CD8-positive, alpha-beta memory T cell (primary cell): ENCODE data around the gene RRN3. TPM values are rescaled to one million over a fixed set of nuclear protein-coding genes. Genes with fewer than 3 reads are reported as not detected.
"Not testable (repeated sequence)": the region's sequence is repeated elsewhere in the genome, so short reads cannot be mapped to it uniquely, and the experiment has no call there.

Experiments
- CTCF ChIA-PET: fragments of 350-600 bp; sonication (Branson Sonifier 250); formaldehyde crosslinking; loops from one replicate; lab custom pipeline; 2021; ENCODE audit warnings: antibody characterized with exemption; lab: Charles Lee
- POLR2A ChIA-PET: fragments of 350-600 bp; sonication (Branson Sonifier 250); formaldehyde crosslinking; loops from one replicate; lab custom pipeline; 2021; ENCODE audit warnings: antibody characterized with exemption; lab: Charles Lee
- DNase-seq, 5 donors: peaks; one replicate each; pipeline versions ENCODE4 v3.0.0 to v3.0.0-alpha.2; 2020 to 2022; ENCODE audit warnings: mixed read lengths in 1 of 5
- H3K27ac ChIP-seq: one replicate; pipeline ENCODE4 v1.7.0; 2013; ENCODE audit warnings: low read depth, mild to moderate bottlenecking, low read length, moderate library complexity
- H3K27me3 ChIP-seq: 2 replicates; pipeline ENCODE4 v1.7.0; 2013; ENCODE audit warnings: low read length, mild to moderate bottlenecking; ENCODE audit not compliant: insufficient read depth, poor library complexity, severe bottlenecking
- H3K36me3 ChIP-seq: 2 replicates; pipeline ENCODE4 v1.7.0; 2013; ENCODE audit warnings: mild to moderate bottlenecking, low read length, moderate library complexity; ENCODE audit not compliant: insufficient read depth
- H3K4me1 ChIP-seq: 2 replicates; pipeline ENCODE4 v1.7.0; 2013; ENCODE audit warnings: mild to moderate bottlenecking, low read length, moderate library complexity; ENCODE audit not compliant: insufficient read depth
- H3K4me3 ChIP-seq: 2 replicates; pipeline ENCODE4 v1.7.0; 2013; ENCODE audit warnings: mild to moderate bottlenecking, low read length
- H3K9me3 ChIP-seq: 2 replicates; pipeline ENCODE4 v1.7.0; 2013; ENCODE audit warnings: mild to moderate bottlenecking, low read length
- H3K27ac Mint-ChIP-seq, 8 donors: one replicate each; pipeline ENCODE4 v1.8.0; 2020 to 2021; ENCODE audit warnings: mixed read lengths in 8 of 8, mild to moderate bottlenecking in 6 of 8, inconsistent platforms in 3 of 8, moderate library complexity in 3 of 8
- H3K27me3 Mint-ChIP-seq, 2 donors: one replicate each; pipeline ENCODE4 v1.8.0; 2020 to 2021; ENCODE audit warnings: mixed read lengths in 2 of 2, mild to moderate bottlenecking in 1 of 2, moderate library complexity in 1 of 2
- H3K36me3 Mint-ChIP-seq, 3 donors: one replicate each; pipeline ENCODE4 v1.8.0; 2020 to 2021; ENCODE audit warnings: mixed read lengths in 3 of 3, inconsistent platforms in 1 of 3, mild to moderate bottlenecking in 1 of 3
- H3K4me1 Mint-ChIP-seq, 3 donors: one replicate each; pipeline ENCODE4 v1.8.0; 2020 to 2021; ENCODE audit warnings: mixed read lengths in 3 of 3, inconsistent platforms in 1 of 3, mild to moderate bottlenecking in 1 of 3
- H3K4me3 Mint-ChIP-seq, 7 donors: one replicate each; pipeline ENCODE4 v1.8.0; 2020 to 2021; ENCODE audit warnings: mixed read lengths in 7 of 7, mild to moderate bottlenecking in 6 of 7, moderate library complexity in 4 of 7, inconsistent platforms in 2 of 7
- H3K9me3 Mint-ChIP-seq, 5 donors: one replicate each; pipeline ENCODE4 v1.8.0; 2020 to 2022; ENCODE audit warnings: mixed read lengths in 5 of 5, mild to moderate bottlenecking in 3 of 5, moderate library complexity in 2 of 5, inconsistent platforms in 1 of 5
- polyA plus RNA-seq: library from polyadenylated mRNA; unstranded; fragments of 300-500 nt; fragmentation: Illumina TruSeq; gene quantifications from one replicate; pipeline ENCODE4 v1.2.3, GENCODE V29; 2021
- total RNA-seq, 2 experiments: library from RNA; stranded (reverse); gene quantifications; one replicate each; pipeline ENCODE4 v1.2.3, GENCODE V29; 2021

The RRN3 gene
- total and polyA plus RNA-seq, 3 experiments from 2014 or later = 30.2 to 58.4 (median 58.3) TPM

- H3K36me3 ChIP-seq, H3K4me1 ChIP-seq, H3K27me3 ChIP-seq, H3K9me3 ChIP-seq, H3K27me3 Mint-ChIP-seq, H3K4me3 ChIP-seq, H3K27ac ChIP-seq, H3K9me3 Mint-ChIP-seq, H3K27ac Mint-ChIP-seq, H3K4me3 Mint-ChIP-seq, POLR2A ChIA-PET, DNase-seq, CTCF ChIA-PET, H3K4me1 Mint-ChIP-seq, H3K36me3 Mint-ChIP-seq: not testable (repeated sequence)
Observed at GRCh38 chr16:15100372-15100987, 6.4 kb upstream of the RRN3 start.

DNA sequence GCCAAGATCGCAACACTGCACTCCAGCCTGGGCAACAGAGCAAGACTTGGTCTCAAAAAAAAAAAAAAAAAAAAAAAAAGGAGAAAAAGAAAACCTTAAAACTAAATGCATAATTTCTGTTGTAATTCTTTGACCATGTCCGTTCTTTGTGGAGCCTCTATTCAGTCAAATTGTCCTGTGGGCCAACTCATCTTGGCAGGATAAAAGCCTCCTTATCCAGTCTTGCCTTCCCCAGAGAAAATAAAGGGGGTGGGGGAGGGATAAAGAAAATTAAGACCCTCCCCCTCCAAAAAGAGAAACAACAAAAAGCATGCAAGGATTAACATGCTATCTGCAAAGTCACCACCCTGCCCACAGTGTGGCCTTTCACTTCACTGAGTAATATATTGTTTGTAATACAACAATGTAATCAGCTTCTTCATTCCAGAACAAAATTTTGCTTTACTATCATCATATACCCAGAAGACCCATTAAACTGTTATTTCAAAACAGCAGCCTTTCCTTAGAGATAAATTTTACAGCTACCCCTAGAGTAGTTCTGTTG is 5.4 kb upstream of the RRN3 start:
- H3K27me3 Mint-ChIP-seq, H3K9me3 Mint-ChIP-seq, DNase-seq, POLR2A ChIA-PET, CTCF ChIA-PET, H3K9me3 ChIP-seq, H3K27ac ChIP-seq, H3K4me1 Mint-ChIP-seq, H3K36me3 Mint-ChIP-seq, H3K36me3 ChIP-seq, H3K4me1 ChIP-seq, H3K27me3 ChIP-seq, H3K4me3 ChIP-seq: not testable (repeated sequence)
- H3K27ac Mint-ChIP-seq = peak overlapping the region in 1 of 8 donors; percentile 24
- H3K4me3 Mint-ChIP-seq = peak overlapping the region in 1 of 7 donors; percentile 40

- Mint-ChIP-seq H3K36me3 (peaks cover 0 to 20% (median 2%) of the 10 kb centered on the region in 3 donors), H3K4me3 (peak overlapping the region in 2 of 7 donors; percentile 52 to 56), H3K4me1 (peaks cover 21 to 26% (median 26%) of the 10 kb centered on the region in 3 donors)
- H3K36me3 ChIP-seq, CTCF ChIA-PET, H3K4me1 ChIP-seq, DNase-seq, H3K27ac Mint-ChIP-seq, H3K27me3 ChIP-seq, H3K4me3 ChIP-seq, H3K9me3 Mint-ChIP-seq, H3K27ac ChIP-seq, POLR2A ChIA-PET, H3K27me3 Mint-ChIP-seq, H3K9me3 ChIP-seq: not testable (repeated sequence)
Observed at GRCh38 chr16:15096583-15096972, 2.5 kb upstream of the RRN3 start.

DNA sequence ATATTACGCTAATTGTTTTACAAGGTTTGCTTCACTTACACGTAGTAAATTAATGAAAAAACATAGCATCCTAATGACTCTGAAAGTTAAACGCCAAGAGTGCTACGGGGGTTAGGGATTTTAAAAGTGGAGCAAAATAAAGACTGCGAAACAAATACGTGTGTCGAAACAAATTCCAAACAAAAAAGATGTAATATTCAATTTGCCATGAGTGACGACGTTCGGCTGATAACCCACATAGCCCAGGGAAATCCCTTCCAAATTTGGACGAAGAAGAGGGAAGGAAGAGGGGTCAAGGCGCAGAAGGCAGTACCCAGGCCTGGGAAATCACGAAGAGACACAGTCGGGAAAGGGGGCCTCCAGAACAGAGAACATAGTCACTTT is 509 bp downstream of the RRN3 start:
- Histone ChIP-seq H3K27ac (peak overlapping the region; percentile 84), H3K4me3 (peak overlapping the region; percentile 93)
- peaks cover 22 to 37% (median 26%) of the 10 kb centered on the region in 3 donors for H3K4me1 Mint-ChIP-seq
- peak overlapping the region; percentile 94 to 98 (median 98) for H3K27ac Mint-ChIP-seq
- DNase-seq, H3K4me1 ChIP-seq, H3K9me3 ChIP-seq, H3K36me3 ChIP-seq, POLR2A ChIA-PET, H3K27me3 ChIP-seq, H3K9me3 Mint-ChIP-seq, H3K27me3 Mint-ChIP-seq: not testable (repeated sequence)
- H3K36me3 Mint-ChIP-seq = peaks cover 0 to 40% (median 2%) of the 10 kb centered on the region in 3 donors
- H3K4me3 Mint-ChIP-seq = peak overlapping the region; percentile 96 to 99 (median 99)
- CTCF ChIA-PET = interaction anchor here (0.8 kb wide), 1 partner anchor 31 kb away, joined by 3 read pairs; no protein-coding TSS in a partner anchor

GRCh38 chr16:15090663-15091269 is 3.3 kb downstream of the RRN3 start:
- H3K4me3 ChIP-seq, H3K4me1 ChIP-seq, POLR2A ChIA-PET, CTCF ChIA-PET, H3K36me3 ChIP-seq, H3K27ac ChIP-seq, DNase-seq, H3K9me3 ChIP-seq, H3K27me3 ChIP-seq, H3K27me3 Mint-ChIP-seq, H3K9me3 Mint-ChIP-seq: not testable (repeated sequence)
- Mint-ChIP-seq H3K27ac (peak overlapping the region in 1 of 8 donors; percentile 63), H3K4me3 (peak overlapping the region in 1 of 7 donors; percentile 79), H3K36me3 (peaks cover 0 to 55% (median 2%) of the 10 kb centered on the region in 3 donors), H3K4me1 (peaks cover 28 to 46% (median 33%) of the 10 kb centered on the region in 3 donors)

DNA sequence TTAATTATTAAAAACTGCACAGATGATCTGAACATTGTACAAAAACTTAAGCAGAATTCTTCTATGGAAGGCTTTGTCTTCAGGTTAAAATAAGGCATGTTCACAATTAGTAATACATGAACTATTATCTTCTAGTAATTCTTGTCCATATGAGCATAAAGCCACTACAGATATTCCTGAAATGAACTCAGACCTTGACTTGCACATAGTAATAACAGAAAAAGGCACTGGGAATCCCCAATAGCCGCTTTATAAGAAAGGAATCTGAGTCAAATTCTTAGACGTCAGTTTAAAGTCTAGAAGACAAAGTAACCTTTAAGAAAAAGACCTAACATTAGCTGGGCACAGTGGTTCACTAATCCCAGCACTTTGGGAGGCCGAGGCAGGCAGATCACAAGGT is 11.3 kb downstream of the RRN3 start:
- H3K4me3 Mint-ChIP-seq, H3K9me3 ChIP-seq, DNase-seq, H3K27ac ChIP-seq, H3K27me3 Mint-ChIP-seq, H3K36me3 ChIP-seq, CTCF ChIA-PET, H3K27me3 ChIP-seq, H3K4me3 ChIP-seq, POLR2A ChIA-PET, H3K4me1 Mint-ChIP-seq, H3K9me3 Mint-ChIP-seq, H3K27ac Mint-ChIP-seq, H3K4me1 ChIP-seq: not testable (repeated sequence)
- H3K36me3 Mint-ChIP-seq = peaks cover 0 to 70% (median 9%) of the 10 kb centered on the region in 3 donors

- not testable (repeated sequence) for H3K36me3 ChIP-seq
Observed at GRCh38 chr16:15080883-15081282, 13.2 kb downstream of the RRN3 start.

GRCh38 chr16:15076161-15076560 is 17.9 kb downstream of the RRN3 start:
- H3K9me3 ChIP-seq, DNase-seq, H3K27me3 Mint-ChIP-seq, H3K4me1 ChIP-seq, H3K27ac ChIP-seq, H3K4me3 ChIP-seq, H3K4me1 Mint-ChIP-seq, H3K4me3 Mint-ChIP-seq, POLR2A ChIA-PET, CTCF ChIA-PET, H3K9me3 Mint-ChIP-seq, H3K27me3 ChIP-seq: not testable (repeated sequence)
- H3K27ac Mint-ChIP-seq = peak overlapping the region in 5 of 8 donors; percentile 23 to 73 (median 58)
- H3K36me3 ChIP-seq = peaks cover 18% of the 10 kb centered on the region
- peaks cover 6 to 85% (median 11%) of the 10 kb centered on the region in 3 donors for H3K36me3 Mint-ChIP-seq

More at GRCh38 chr16:15080883-15081282, 13.2 kb downstream of the RRN3 start:
- H3K4me1 Mint-ChIP-seq, H3K27ac Mint-ChIP-seq, H3K9me3 ChIP-seq, H3K27me3 ChIP-seq, H3K4me1 ChIP-seq, POLR2A ChIA-PET, CTCF ChIA-PET, H3K27me3 Mint-ChIP-seq, DNase-seq, H3K4me3 ChIP-seq, H3K4me3 Mint-ChIP-seq, H3K27ac ChIP-seq, H3K9me3 Mint-ChIP-seq: not testable (repeated sequence)
- peaks cover 0 to 77% (median 10%) of the 10 kb centered on the region in 3 donors for H3K36me3 Mint-ChIP-seq
